Choroid plexus epithelial cell (primary cell): ENCODE data around the gene GDF10.
A peak's percentile ranks its signal among the peaks of the same experiment; 100 is the strongest.

Source experiments
- DNase-seq: peaks from one replicate; pipeline ENCODE4 v3.0.0-alpha.2; 2010; ENCODE audit warnings: low read depth
- H3K4me3 ChIP-seq: 2 replicates; pipeline ENCODE4 v1.5.1; 2011; ENCODE audit warnings: low read depth, mild to moderate bottlenecking, control low read depth, low read length, moderate library complexity
- TF ChIP-seq, protein P1 (sequence below): conservative IDR thresholded peaks from 2 replicates; pipeline ENCODE4 v1.5.1; 2011; ENCODE audit warnings: low read depth, mild to moderate bottlenecking, control low read depth, inconsistent platforms, low read length, moderate library complexity

Gene GDF10

DNA sequence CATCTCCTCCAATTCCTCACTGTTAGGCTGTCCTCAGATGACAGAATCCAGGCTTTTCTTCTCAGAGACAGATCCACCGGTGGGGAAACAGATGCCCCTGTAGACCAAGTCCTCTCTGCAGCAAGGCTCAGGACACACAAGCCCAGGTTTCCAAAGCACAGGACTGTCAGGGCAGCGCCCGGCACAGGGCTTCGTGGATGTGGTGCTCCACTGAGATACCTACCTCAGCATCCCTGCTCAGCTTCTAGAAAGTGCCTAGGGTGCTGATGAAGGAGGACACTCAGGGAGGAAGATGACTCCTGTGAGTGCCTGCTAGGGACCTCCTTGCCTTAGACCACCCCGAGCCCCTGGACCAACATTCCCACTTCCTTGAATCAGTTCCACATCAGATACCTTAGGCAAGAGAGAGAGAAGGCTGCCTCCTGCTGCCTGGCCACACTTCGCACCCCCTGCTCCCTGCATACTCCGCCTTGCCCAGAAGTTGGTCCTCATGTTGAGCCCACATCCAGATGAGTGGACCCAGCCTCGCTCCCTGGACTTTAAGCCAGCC is 39.3 kb downstream of the GDF10 start:
- no peak for DNase-seq
- H3K4me3 ChIP-seq, result no peak overlapping the region
- TF ChIP-seq, protein P1, sequence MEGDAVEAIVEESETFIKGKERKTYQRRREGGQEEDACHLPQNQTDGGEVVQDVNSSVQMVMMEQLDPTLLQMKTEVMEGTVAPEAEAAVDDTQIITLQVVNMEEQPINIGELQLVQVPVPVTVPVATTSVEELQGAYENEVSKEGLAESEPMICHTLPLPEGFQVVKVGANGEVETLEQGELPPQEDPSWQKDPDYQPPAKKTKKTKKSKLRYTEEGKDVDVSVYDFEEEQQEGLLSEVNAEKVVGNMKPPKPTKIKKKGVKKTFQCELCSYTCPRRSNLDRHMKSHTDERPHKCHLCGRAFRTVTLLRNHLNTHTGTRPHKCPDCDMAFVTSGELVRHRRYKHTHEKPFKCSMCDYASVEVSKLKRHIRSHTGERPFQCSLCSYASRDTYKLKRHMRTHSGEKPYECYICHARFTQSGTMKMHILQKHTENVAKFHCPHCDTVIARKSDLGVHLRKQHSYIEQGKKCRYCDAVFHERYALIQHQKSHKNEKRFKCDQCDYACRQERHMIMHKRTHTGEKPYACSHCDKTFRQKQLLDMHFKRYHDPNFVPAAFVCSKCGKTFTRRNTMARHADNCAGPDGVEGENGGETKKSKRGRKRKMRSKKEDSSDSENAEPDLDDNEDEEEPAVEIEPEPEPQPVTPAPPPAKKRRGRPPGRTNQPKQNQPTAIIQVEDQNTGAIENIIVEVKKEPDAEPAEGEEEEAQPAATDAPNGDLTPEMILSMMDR, result no peak

DNA sequence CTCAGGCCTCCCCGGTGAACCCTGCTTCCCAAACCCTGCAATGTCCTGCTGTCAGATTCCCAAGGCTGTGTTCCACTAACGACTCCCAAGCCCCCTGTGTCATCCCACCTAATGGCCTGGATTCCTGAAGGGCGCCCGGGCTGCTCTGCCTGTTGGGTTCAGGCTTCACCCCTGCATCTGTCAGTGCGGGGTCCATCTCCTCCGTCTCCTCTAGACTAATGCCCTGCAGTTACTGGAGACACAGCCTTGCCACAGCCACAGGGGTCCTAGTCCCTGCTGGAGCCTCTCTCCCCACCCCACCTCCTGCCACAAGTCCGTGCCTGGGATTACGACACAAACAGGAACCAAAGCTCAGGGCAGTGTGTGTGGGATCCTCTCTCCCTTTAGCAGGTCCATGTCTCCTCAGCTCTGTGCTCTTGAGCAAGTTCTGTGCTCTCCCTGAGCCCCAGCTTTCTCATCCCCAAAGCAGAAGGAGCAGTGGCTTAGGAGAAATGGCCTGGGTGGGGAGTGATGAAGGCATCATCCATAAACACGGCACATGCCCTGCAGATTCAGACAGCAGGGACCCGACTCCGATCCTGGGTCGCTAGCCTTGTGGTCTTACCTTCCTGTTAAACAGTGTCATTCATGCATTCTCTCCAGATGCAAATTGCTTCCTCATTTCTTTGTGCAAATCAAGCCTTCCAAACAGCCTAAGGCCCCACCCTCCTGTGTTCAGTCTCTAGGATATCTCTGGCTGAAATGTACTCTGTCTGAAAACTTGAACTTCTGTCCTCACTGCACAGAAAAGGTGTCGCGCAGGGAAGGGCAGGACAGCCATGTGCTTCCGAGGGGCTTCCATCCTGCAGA is 40.0 kb downstream of the GDF10 start:
- DNase-seq, result no peak

DNA sequence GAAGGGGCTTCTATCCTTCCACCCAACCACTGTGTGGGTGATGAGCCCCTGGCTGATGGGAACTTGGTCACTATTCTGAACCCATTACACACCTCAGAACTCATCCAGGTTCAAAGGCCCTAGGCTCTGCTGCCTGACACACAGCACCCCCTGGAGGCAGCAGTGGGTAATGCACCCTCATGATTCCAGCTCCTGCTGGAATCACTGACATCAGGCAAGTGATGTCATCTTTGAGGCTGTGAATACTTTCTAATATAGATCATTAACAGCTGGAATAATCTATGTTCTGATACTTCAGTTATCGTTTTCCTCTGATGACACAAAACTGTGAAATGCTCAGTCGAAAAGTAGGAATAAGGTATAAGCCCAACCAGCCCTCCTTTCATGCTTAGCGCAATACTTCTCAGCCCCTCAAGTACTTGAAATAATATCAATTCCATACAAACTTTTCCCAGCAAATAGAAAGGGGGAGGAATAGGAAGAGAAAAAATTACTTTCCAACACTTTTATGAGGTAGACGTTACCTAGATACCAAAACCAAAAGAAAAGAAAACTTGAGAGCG is 40.7 kb downstream of the GDF10 start:
- peak; percentile 78 for DNase-seq
- no peak overlapping the region for H3K4me3 ChIP-seq
- TF ChIP-seq, protein P1, result peak; percentile 99

More for the DNA sequence above, 40.0 kb downstream of the GDF10 start:
- TF ChIP-seq, protein P1, result no peak
- no peak overlapping the region for H3K4me3 ChIP-seq

DNA sequence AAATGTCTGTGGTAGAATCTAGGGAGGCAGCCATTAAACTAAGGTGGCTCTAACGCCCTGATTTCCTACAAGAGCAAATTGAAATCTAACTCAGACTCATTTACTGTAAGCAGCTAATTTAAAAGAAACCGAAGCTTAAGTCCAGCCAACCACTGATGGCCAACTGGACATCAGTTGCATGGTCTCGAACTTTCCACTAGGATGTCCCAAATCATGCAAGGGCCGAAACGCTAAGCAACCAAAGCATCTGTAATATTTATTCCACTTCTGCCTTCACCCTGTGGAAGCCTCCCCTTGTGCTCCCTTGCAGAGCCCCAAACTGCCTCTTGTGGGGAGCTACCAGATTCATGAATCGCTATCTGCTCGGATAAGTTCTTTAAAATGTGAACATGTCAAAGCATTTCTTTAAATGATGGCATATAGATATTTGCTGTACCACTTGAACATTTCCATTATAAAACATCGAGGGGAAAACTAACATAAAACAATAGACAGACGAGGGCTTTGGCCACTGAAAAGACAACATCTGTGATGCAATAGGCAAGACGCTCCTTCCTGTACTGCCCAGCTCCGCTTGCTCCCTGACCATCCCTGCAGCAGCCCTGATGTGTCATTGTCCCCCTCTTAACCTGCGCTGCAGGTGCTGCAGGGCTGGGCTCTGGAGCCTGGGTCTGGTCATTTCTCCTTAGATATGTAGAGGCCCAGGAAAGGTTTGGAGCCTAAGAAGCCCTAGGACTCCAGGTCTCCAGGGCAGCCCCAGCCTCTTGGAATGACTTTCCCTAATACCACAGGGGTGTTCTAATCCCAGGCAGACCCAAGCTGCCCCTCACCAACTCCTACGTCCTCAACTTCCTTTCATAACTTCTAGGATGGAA is 45.2 kb downstream of the GDF10 start:
- H3K4me3 ChIP-seq, result no peak overlapping the region
- TF ChIP-seq, protein P1, result no peak
- no peak for DNase-seq

DNA sequence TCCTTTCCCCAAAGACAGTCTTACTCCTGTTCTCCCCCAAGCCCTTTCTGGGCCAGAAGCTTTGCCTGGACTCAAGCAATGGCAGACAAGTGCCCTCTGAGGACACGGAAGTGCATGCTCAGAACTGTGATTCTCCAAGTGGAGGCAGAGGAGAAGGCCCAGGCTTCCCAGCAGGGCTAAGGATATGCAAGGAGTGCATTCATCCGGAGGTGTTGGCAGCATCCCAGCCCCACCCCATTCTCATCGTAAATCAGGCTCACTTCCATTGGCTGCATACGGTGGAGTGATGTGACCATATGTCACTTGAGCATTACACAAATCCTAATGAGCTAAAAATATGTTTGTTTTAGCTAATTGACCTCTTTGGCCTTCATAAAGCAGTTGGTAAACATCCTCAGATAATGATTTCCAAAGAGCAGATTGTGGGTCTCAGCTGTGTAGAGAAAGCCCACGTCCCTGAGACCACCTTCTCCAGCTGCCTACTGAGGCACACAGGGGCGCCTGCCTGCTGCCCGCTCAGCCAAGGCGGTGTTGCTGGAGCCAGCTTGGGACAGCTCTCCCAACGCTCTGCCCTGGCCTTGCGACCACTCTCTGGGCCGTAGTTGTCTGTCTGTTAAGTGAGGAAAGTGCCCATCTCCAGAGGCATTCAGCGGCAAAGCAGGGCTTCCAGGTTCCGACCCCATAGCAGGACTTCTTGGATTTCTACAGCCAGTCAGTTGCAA is 46.7 kb downstream of the GDF10 start:
- no peak overlapping the region for H3K4me3 ChIP-seq
- TF ChIP-seq, protein P1, result no peak
- DNase-seq, result no peak

DNA sequence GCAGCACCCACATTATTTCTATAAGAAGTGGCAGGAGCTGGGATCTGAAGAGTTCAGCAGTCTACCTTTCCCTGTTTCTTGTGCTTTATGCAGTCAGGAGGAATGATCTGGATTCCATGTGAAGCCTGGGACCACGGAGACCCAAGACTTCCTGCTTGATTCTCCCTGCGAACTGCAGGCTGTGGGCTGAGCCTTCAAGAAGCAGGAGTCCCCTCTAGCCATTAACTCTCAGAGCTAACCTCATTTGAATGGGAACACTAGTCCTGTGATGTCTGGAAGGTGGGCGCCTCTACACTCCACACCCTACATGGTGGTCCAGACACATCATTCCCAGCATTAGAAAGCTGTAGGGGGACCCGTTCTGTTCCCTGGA is 47.3 kb downstream of the GDF10 start:
- no peak overlapping the region for H3K4me3 ChIP-seq
- TF ChIP-seq, protein P1, result no peak
- DNase-seq, result no peak
